ENCODE results near the gene VDR. TPM values are rescaled to one million over a fixed set of nuclear protein-coding genes. Genes with fewer than 3 reads are reported as not detected.
A peak's percentile ranks its signal among the peaks of the same experiment; 100 is the strongest.

VDR gene
- total RNA-seq, 1 donor from 2014 or later: not detected

DNA sequence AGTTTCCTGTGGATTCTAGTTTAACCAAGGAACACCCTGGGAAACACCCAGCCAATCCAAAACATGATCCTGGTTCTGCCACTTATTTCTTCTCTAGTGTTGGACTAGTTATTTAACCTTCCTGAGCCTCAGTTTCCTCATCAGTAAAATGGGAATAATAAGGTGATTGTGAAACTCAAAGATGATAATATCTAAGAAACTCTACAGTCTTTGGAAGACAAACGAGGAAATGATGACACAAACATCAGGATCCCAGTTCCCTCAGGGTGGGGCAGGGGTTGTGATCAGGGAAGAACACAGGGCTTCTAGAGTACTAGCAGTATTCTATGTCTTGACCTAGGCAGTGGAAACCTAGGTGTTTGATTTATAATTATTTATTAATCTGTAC lies 40.5 kb upstream of the VDR start:
- Mint-ChIP-seq H3K27ac (no peak overlapping the region), H3K4me3 (no peak overlapping the region), H3K36me3 (no peaks in the 10 kb centered on the region), H3K9me3 (no peaks in the 10 kb centered on the region), H3K27me3 (ENCODE audit: insufficient read depth, low read depth) (peaks cover 2% of the 10 kb centered on the region), H3K4me1 (peaks cover 26% of the 10 kb centered on the region)
- Histone ChIP-seq H3F3A (ENCODE audit: low read depth) (no peaks in the 10 kb centered on the region), H4K20me1 (ENCODE audit: low read depth) (no peaks in the 10 kb centered on the region), H3K9ac (no peak overlapping the region), H2AFZ (replicated peaks) (no peak overlapping the region), H3K4me1 (peaks cover 9% of the 10 kb centered on the region), H3K4me3 (no peak overlapping the region), H3K4me2 (no peak overlapping the region), H3K9me3 (ENCODE audit: low read depth) (no peaks in the 10 kb centered on the region), H3K27me3 (peaks cover 8% of the 10 kb centered on the region), H3K27ac (no peak overlapping the region), H3K79me2 (ENCODE audit: low read depth) (no peaks in the 10 kb centered on the region), H3K36me3 (no peaks in the 10 kb centered on the region)
- no peak for DNase-seq (ENCODE audit: low spot score)
- TF ChIP-seq, protein P1, sequence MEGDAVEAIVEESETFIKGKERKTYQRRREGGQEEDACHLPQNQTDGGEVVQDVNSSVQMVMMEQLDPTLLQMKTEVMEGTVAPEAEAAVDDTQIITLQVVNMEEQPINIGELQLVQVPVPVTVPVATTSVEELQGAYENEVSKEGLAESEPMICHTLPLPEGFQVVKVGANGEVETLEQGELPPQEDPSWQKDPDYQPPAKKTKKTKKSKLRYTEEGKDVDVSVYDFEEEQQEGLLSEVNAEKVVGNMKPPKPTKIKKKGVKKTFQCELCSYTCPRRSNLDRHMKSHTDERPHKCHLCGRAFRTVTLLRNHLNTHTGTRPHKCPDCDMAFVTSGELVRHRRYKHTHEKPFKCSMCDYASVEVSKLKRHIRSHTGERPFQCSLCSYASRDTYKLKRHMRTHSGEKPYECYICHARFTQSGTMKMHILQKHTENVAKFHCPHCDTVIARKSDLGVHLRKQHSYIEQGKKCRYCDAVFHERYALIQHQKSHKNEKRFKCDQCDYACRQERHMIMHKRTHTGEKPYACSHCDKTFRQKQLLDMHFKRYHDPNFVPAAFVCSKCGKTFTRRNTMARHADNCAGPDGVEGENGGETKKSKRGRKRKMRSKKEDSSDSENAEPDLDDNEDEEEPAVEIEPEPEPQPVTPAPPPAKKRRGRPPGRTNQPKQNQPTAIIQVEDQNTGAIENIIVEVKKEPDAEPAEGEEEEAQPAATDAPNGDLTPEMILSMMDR (IDR thresholded peaks at IDR 0.05): no peak
- TF ChIP-seq EZH2phosphoT487 (IDR thresholded peaks at IDR 0.05) (no peak), EZH2 (IDR thresholded peaks at IDR 0.05) (no peak)

DNA sequence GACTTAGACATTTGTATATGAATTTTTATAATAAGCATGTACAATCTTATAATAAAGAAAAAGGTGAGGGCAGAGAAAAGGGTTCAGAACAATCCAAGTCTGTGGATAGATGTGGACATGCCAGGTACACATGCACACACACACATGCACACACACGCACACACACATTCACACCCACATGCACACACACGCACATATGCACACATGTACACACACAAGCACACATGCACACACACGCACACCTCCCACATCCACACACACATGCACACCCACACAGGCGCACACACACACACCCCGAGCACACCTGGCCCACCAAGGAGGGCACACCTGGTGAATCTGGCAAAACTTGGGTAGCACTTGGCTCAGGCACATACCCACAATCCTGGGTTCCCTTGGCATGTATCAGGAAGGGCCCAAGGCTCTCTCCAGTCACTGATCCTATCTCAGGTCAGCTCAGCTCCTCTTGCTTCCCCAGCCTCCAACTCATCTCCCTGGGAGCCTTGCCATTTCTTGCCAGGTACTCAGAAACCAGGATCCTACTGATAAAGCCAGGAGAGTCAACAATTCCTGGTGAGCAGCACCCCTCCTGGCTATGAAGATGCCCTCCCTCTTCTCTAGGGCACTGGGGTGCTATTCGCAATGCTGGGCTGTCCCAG lies 40.0 kb upstream of the VDR start:
- Histone ChIP-seq H3K4me3 (no peak overlapping the region), H3K79me2 (ENCODE audit: low read depth) (no peaks in the 10 kb centered on the region), H2AFZ (replicated peaks) (no peak overlapping the region), H3K9me3 (ENCODE audit: low read depth) (no peaks in the 10 kb centered on the region), H3F3A (ENCODE audit: low read depth) (no peaks in the 10 kb centered on the region), H3K36me3 (no peaks in the 10 kb centered on the region), H4K20me1 (ENCODE audit: low read depth) (no peaks in the 10 kb centered on the region), H3K27me3 (peaks cover 8% of the 10 kb centered on the region), H3K27ac (no peak overlapping the region), H3K4me1 (peaks cover 9% of the 10 kb centered on the region), H3K9ac (no peak overlapping the region), H3K4me2 (no peak overlapping the region)
- Mint-ChIP-seq H3K27ac (no peak overlapping the region), H3K9me3 (no peaks in the 10 kb centered on the region), H3K36me3 (no peaks in the 10 kb centered on the region), H3K4me1 (peaks cover 22% of the 10 kb centered on the region), H3K4me3 (no peak overlapping the region), H3K27me3 (ENCODE audit: insufficient read depth, low read depth) (peaks cover 5% of the 10 kb centered on the region)
- DNase-seq (ENCODE audit: low spot score): no peak
- TF ChIP-seq EZH2phosphoT487 (IDR thresholded peaks at IDR 0.05) (no peak), EZH2 (IDR thresholded peaks at IDR 0.05) (no peak)
- TF ChIP-seq, protein P1 (IDR thresholded peaks at IDR 0.05): no peak

DNA sequence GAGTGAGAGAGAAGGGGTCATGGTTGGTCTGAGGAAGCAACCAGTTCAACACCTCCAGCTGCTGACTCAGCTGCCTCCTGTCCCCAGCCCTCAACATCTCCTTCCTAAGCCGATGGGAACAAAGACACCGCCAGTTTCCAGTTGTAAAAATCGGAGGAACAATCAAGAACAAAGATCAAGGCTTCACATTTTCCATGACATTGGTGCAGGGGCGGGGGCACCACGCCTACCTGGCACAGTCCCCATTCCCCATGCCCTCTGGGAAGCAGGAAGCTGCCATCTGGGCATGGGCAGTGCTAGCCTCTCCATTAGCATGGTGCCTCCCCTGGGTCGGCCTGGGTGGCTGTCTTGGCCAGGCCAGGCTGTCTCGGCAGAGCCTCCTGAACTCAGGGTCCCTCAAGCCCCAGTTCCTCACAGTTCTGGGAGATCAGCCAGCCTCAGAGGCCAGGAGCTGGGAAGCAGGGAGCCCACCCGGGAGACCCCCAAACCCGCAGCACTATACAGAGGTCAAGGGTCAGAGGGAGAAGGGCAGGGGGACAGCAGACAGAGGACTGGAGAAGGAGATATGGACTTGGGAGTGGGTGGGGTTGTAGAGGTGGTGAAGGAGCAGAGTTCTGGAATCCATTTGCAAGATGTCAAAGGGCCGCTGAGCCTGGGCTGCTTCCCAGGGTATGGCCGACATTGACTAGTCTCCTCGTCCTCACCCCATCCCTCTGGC lies 39.0 kb upstream of the VDR start:
- Histone ChIP-seq H3K4me1 (peaks cover 9% of the 10 kb centered on the region), H3F3A (ENCODE audit: low read depth) (no peaks in the 10 kb centered on the region), H3K36me3 (no peaks in the 10 kb centered on the region), H3K9me3 (ENCODE audit: low read depth) (no peaks in the 10 kb centered on the region), H2AFZ (replicated peaks) (no peak overlapping the region), H3K27me3 (peaks cover 8% of the 10 kb centered on the region), H3K27ac (no peak overlapping the region), H4K20me1 (ENCODE audit: low read depth) (no peaks in the 10 kb centered on the region), H3K9ac (no peak overlapping the region), H3K4me3 (no peak overlapping the region), H3K4me2 (no peak overlapping the region), H3K79me2 (ENCODE audit: low read depth) (no peaks in the 10 kb centered on the region)
- Mint-ChIP-seq H3K4me3 (peak overlapping the region; percentile 24), H3K9me3 (no peaks in the 10 kb centered on the region), H3K27ac (peak overlapping the region; percentile 43), H3K27me3 (ENCODE audit: insufficient read depth, low read depth) (peaks cover 5% of the 10 kb centered on the region), H3K4me1 (peaks cover 19% of the 10 kb centered on the region), H3K36me3 (no peaks in the 10 kb centered on the region)
- no peak for DNase-seq (ENCODE audit: low spot score)
- no peak for TF ChIP-seq EZH2 (IDR thresholded peaks at IDR 0.05)
- TF ChIP-seq, protein P1 (IDR thresholded peaks at IDR 0.05): no peak
- no peak for TF ChIP-seq EZH2phosphoT487 (IDR thresholded peaks at IDR 0.05)
